SJCRH30 (cell line): ENCODE data around the gene MMP11. TPM values are rescaled to one million over a fixed set of nuclear protein-coding genes. Genes with fewer than 3 reads are reported as not detected.

Source experiments
- DNase-seq, 2 experiments: peaks; one replicate each; pipeline ENCODE4 v3.0.0-alpha.2; 2015 to 2020
- H3K27ac ChIP-seq: fragments of 250-450 bp; sonication (Bioruptor Pico); 2 replicates; pipeline ENCODE4 v1.5.1; 2020; ENCODE audit warnings: mild to moderate bottlenecking, moderate library complexity
- H3K27me3 ChIP-seq: fragments of 250-450 bp; sonication (Bioruptor Pico); 2 replicates; pipeline ENCODE4 v1.5.1; 2020; ENCODE audit warnings: mild to moderate bottlenecking, moderate library complexity
- H3K36me3 ChIP-seq: fragments of 250-450 bp; sonication (Bioruptor Pico); 2 replicates; pipeline ENCODE4 v1.5.1; 2020; ENCODE audit warnings: mild to moderate bottlenecking, moderate library complexity
- H3K4me1 ChIP-seq: fragments of 250-450 bp; sonication (Bioruptor Pico); 2 replicates; pipeline ENCODE4 v1.5.1; 2020; ENCODE audit warnings: mild to moderate bottlenecking, moderate library complexity
- H3K4me3 ChIP-seq: fragments of 250-450 bp; sonication (Bioruptor Pico); 2 replicates; pipeline ENCODE4 v1.5.1; 2020; ENCODE audit warnings: mild to moderate bottlenecking, moderate library complexity
- H3K9me3 ChIP-seq: fragments of 250-450 bp; sonication (Bioruptor Pico); replicated peaks from 2 replicates; pipeline ENCODE4 v1.5.1; 2020; ENCODE audit warnings: mild to moderate bottlenecking, moderate library complexity
- total RNA-seq: library from RNA; depleted of rRNA; stranded (reverse); fragments of >200 nt; shearing (Covaris generic); gene quantifications from 2 replicates; pipeline ENCODE4 v1.2.3, GENCODE V29; 2014

MMP11 gene
- total RNA-seq, 1 experiment from 2014 or later, result 6.6 TPM

GRCh38 chr22:23767673-23768548 lies 4.7 kb upstream of the MMP11 start, which contains the start of gene CHCHD10:
Gene CHCHD10 (minus strand): TSS chr22:23767972. CDS start chr22:23767874, 98 bp downstream.
- DNase-seq, result peak; percentile 70 to 79
- no peaks in the 10 kb centered on the region for H3K27me3 ChIP-seq
- H3K4me1 ChIP-seq, result peaks cover 27% of the 10 kb centered on the region
- H3K4me3 ChIP-seq, result peak within 1 kb of the TSS; percentile 72
- H3K27ac ChIP-seq, result peak within 1 kb of the TSS; percentile 81
- H3K36me3 ChIP-seq, result no peaks in the 10 kb centered on the region
- no peaks in the 10 kb centered on the region for H3K9me3 ChIP-seq

- Histone ChIP-seq H3K4me3 (no peak overlapping the region), H3K27me3 (no peaks in the 10 kb centered on the region), H3K4me1 (peaks cover 38% of the 10 kb centered on the region), H3K27ac (peak overlapping the region; percentile 81; the same call in 1 of the 2 replicates), H3K36me3 (no peaks in the 10 kb centered on the region), H3K9me3 (no peaks in the 10 kb centered on the region)
- DNase-seq, result peak; percentile 88 to 90
Measured at GRCh38 chr22:23769321-23769965, 3.2 kb upstream of the MMP11 start.

- Histone ChIP-seq H3K4me3 (peak overlapping the region; percentile 35), H3K27ac (no peak overlapping the region), H3K27me3 (no peaks in the 10 kb centered on the region), H3K4me1 (peaks cover 58% of the 10 kb centered on the region), H3K9me3 (no peaks in the 10 kb centered on the region), H3K36me3 (no peaks in the 10 kb centered on the region)
- no peak for DNase-seq
Measured at GRCh38 chr22:23772315-23772648, 367 bp upstream of the MMP11 start.

GRCh38 chr22:23773483-23774113 lies 949 bp downstream of the MMP11 start:
- Histone ChIP-seq H3K4me1 (peaks cover 69% of the 10 kb centered on the region), H3K9me3 (no peaks in the 10 kb centered on the region), H3K27ac (no peak overlapping the region), H3K27me3 (no peaks in the 10 kb centered on the region), H3K4me3 (peak overlapping the region; percentile 48; the same call in 1 of the 2 replicates), H3K36me3 (no peaks in the 10 kb centered on the region)
- DNase-seq, result no peak

- Histone ChIP-seq H3K4me1 (peaks cover 64% of the 10 kb centered on the region), H3K9me3 (no peaks in the 10 kb centered on the region), H3K27me3 (no peaks in the 10 kb centered on the region), H3K27ac (no peak overlapping the region), H3K36me3 (no peaks in the 10 kb centered on the region), H3K4me3 (no peak overlapping the region)
- no peak for DNase-seq
Measured at GRCh38 chr22:23774114-23774921, 1.7 kb downstream of the MMP11 start.

- Histone ChIP-seq H3K27ac (no peak overlapping the region), H3K27me3 (no peaks in the 10 kb centered on the region), H3K4me3 (no peak overlapping the region), H3K36me3 (no peaks in the 10 kb centered on the region), H3K9me3 (no peaks in the 10 kb centered on the region), H3K4me1 (peaks cover 57% of the 10 kb centered on the region)
- DNase-seq, result peak; percentile 42 to 51
Measured at GRCh38 chr22:23774922-23775436, 2.3 kb downstream of the MMP11 start.

- Histone ChIP-seq H3K36me3 (no peaks in the 10 kb centered on the region), H3K9me3 (no peaks in the 10 kb centered on the region), H3K4me1 (peaks cover 56% of the 10 kb centered on the region), H3K4me3 (no peak overlapping the region), H3K27me3 (no peaks in the 10 kb centered on the region), H3K27ac (no peak overlapping the region)
- no peak for DNase-seq
Measured at GRCh38 chr22:23775779-23776375, 3.2 kb downstream of the MMP11 start.

- peak; percentile 66 to 71 for DNase-seq
- H3K36me3 ChIP-seq, result no peaks in the 10 kb centered on the region
- peaks cover 63% of the 10 kb centered on the region for H3K4me1 ChIP-seq
Measured at GRCh38 chr22:23777776-23778576, 5.3 kb downstream of the MMP11 start.

GRCh38 chr22:23778577-23778900 lies 5.9 kb downstream of the MMP11 start:
- H3K27me3 ChIP-seq, result no peaks in the 10 kb centered on the region
- H3K9me3 ChIP-seq, result no peaks in the 10 kb centered on the region
- no peak overlapping the region for H3K27ac ChIP-seq
- H3K36me3 ChIP-seq, result no peaks in the 10 kb centered on the region
- no peak overlapping the region for H3K4me3 ChIP-seq
- peaks cover 62% of the 10 kb centered on the region for H3K4me1 ChIP-seq
- DNase-seq, result no peak

More at GRCh38 chr22:23777776-23778576, 5.3 kb downstream of the MMP11 start:
- Histone ChIP-seq H3K9me3 (no peaks in the 10 kb centered on the region), H3K27me3 (no peaks in the 10 kb centered on the region), H3K27ac (no peak overlapping the region), H3K4me3 (no peak overlapping the region)

- no peaks in the 10 kb centered on the region for H3K9me3 ChIP-seq
- H3K27me3 ChIP-seq, result no peaks in the 10 kb centered on the region
- H3K4me1 ChIP-seq, result peaks cover 62% of the 10 kb centered on the region
- no peak for DNase-seq
- H3K4me3 ChIP-seq, result no peak overlapping the region
- no peak overlapping the region for H3K27ac ChIP-seq
- no peaks in the 10 kb centered on the region for H3K36me3 ChIP-seq
Measured at GRCh38 chr22:23779083-23779482, 6.4 kb downstream of the MMP11 start.

- no peaks in the 10 kb centered on the region for H3K9me3 ChIP-seq
- H3K4me1 ChIP-seq, result peaks cover 59% of the 10 kb centered on the region
- H3K27ac ChIP-seq, result no peak overlapping the region
- no peak overlapping the region for H3K4me3 ChIP-seq
- DNase-seq, result no peak
- H3K36me3 ChIP-seq, result no peaks in the 10 kb centered on the region
- H3K27me3 ChIP-seq, result no peaks in the 10 kb centered on the region
Measured at GRCh38 chr22:23779731-23780130, 7.1 kb downstream of the MMP11 start.

GRCh38 chr22:23780146-23780748 lies 7.6 kb downstream of the MMP11 start:
- DNase-seq, result no peak
- no peak overlapping the region for H3K27ac ChIP-seq
- no peak overlapping the region for H3K4me3 ChIP-seq
- H3K4me1 ChIP-seq, result peaks cover 54% of the 10 kb centered on the region
- H3K27me3 ChIP-seq, result no peaks in the 10 kb centered on the region
- H3K9me3 ChIP-seq, result no peaks in the 10 kb centered on the region
- H3K36me3 ChIP-seq, result no peaks in the 10 kb centered on the region

GRCh38 chr22:23781065-23781464 lies 8.4 kb downstream of the MMP11 start:
- Histone ChIP-seq H3K4me1 (peaks cover 47% of the 10 kb centered on the region), H3K27ac (peak overlapping the region; percentile 56)

More at GRCh38 chr22:23781065-23781464, 8.4 kb downstream of the MMP11 start:
- no peaks in the 10 kb centered on the region for H3K9me3 ChIP-seq
- peak overlapping the region; percentile 20 for H3K4me3 ChIP-seq
- H3K27me3 ChIP-seq, result no peaks in the 10 kb centered on the region
- peak; percentile 72 to 76 for DNase-seq
- H3K36me3 ChIP-seq, result no peaks in the 10 kb centered on the region
